ENCODE measurements around the gene OVCA2.
"Not testable (repeated sequence)": the region's sequence is repeated elsewhere in the genome, so short reads cannot be mapped to it uniquely, and the experiment has no call there.

OVCA2 gene

DNA sequence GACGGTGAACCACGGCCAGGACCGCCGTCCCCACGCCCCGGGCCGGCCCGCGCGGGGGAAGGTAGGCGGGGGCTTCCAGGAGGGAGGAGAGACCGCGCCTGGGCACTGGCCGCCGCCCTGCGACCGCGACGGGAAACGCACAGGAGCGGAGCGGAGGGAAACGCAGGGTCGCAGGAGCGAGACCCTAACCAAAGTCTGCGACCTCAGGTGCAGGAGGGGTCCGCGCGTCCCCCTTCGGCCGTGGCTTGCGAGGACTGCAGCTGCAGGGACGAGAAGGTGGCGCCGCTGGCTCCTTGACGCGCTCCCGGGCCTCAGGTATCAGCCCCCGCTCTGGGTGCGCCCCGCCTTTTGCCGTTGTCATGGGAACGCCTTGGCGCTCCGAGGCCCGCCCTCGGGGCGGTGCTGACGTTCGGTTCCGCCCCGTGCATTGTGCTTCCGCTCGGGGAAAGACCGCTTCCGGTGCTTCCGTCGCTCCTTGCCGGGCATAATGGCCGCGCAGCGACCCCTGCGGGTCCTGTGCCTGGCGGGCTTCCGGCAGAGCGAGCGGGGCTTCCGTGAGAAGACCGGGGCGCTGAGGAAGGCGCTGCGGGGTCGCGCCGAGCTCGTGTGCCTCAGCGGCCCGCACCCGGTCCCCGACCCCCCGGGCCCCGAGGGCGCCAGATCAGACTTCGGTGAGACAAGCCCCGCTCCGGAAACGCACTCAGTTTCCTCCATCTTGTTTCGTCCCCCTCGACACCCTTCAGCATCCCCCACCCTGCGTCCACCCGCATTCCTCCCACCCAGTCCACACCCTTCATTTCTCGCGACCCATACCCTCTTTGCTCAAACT, at the start of gene OVCA2:
Gene OVCA2 (plus strand): TSS at position 462 of the 829 bp plus-strand sequence. CDS start 26 bp downstream, at position 488.
- DNase-seq, result peak; percentile 99

DNA sequence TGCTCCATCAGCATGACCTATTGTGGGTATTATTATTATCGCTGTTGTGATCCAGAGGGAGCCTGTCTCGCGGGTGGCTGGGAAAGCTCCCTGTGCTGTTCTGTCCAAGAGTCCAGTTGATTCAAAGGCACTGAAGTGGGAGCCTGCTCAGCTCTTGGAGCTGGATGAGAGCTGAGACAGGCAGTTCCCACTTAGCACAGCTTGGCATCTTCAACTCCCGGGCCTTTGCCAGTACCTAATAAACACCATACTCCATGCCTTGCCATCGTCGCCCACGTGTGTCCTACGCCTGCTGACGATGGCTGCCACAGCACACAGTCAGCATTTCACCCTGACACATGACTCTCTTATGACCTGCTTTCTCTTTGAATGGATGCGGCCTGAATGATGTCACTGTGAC, 49.3 kb upstream of the OVCA2 start:
- DNase-seq, result no peak

DNA sequence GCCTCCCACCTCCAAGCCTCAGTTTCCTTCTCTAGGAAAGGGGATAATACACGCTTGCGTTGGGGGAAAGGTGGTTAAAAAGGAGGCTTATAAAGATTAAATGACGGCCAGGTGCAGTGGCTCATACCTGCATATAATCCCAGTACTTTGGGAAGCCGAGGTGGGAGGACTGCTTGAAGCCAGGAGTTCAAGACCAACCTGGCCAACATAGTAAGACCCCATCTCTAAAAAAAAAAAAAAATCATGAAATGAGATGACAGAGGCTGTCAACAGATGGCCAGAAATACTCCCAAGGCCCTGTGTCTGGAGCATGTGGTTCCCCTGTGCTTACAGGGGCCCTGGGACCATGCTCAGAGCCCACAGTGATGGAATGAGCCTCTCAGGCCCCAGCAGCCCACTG, 47.1 kb upstream of the OVCA2 start:
- no peak for DNase-seq

DNA sequence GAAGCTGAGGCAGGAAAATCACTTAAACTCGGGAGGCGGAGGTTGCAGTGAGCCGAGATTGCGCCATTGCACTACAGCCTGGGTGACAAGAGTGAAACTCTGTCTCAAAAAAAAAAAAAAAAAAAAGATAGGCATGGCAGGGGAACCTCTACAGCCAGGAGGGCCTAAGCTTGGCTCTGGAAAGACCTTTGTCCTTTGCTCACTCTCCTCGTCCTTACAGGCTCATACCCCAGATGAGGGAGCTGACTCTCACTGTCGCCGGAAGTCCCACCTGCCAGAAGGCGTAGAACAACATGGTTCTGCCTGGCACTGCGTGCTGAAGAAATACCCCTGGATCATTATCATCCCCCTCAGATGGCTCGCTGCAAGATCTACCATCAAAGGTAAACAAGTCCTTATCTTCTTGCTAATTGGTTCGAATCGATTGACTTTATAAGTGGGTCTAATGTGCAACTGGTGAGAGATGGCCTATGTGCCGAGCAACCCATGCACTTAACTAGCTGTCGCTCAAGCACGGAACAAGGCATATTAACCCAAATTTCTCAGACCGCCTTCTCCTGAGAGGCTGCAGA, 46.4 kb upstream of the OVCA2 start:
- no peak for DNase-seq

DNA sequence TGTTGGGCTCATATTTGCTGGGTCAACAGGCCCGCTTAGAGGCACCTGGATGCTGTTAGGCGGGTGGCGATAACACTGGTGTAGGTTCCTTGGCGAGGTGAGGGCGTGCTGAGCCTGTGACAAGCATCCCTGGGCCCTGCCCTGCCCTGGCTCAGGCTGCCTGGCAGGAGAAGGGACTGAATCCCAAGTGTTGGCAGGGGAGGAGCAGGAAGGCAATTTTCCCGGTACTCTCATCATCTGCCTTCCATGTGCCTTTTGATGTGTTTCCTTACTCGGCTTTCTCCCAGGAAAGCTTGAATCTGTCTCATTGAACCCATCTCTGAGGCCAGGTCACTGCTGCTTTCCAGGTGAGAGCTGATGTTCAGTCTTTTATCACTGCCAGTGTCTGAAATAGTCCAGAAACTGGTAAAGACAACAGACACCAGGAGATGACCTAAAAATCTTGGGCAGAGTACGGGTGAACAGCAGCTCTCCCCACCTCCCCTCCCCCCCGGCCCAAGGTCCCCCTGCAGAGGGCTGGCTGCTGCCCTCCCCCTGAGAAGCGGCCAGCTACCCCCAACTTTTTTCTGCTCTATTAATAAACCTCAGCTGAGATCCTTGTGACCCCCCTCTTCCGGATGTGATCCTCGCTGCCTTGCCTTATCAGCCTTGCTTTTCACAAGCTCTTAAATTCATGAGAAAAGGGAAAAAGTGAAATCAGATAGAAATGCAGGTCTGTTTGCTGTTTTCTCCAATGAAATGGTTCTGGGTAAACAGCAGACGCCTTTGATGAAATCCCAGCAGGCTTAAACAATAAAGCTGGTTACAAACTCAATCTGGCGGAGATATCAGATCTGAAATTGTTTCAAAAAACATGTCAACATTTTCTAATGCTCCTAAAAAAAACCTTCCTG, 45.7 kb upstream of the OVCA2 start:
- no peak for DNase-seq

DNA sequence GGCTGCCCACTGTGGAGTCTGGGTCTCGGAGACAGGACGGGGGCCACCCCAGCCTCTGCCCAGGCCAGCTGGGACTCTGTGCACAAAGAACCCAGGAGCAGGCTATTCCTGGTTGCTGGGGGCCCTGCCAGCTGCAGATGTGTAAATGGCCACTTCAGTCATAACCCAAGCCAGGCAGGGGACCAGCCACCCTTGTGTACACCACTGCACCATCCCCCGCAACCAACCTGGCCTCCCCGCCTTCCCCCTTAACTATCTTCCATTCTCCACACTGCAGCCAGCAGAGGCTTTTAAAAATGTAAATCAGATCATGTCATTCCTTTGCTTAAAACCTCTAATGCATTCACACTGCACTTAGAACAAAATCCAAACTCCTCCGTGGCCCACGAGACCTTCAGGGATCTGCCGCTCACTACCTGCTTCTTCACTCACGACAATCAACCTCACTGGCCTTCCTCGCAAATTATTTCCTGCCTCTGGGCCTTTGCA, 45.0 kb upstream of the OVCA2 start:
- DNase-seq, result peak; percentile 60

DNA sequence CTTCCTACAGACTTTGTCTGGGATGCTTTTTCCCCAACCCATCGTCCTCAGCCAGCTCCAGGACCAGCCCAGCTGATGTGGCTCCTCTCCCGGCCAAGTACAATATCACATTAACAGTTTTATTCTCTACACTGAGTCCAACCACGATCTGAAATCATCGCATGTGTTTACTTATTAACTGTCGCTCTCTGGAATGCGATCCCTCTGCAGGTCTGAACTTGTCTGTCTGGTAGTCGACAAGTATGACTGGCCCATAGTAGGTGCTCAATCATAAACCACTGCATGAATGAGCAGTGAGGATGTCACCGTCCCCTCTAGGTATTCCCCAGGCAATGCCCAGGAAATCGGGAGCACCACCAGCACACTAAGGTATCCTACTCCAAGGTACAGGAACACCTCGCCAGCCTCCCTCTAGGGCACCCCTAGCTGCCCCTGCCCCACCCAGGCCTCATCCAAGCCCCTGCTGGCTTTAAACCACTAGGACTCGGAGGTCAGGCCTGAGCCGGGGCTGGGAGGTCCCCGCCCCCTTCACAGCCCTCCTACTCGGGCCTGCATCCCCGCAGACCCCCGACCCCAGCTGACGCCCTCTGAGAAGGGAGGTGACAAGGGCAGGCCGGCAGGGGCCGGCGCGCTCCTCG, 44.4 kb upstream of the OVCA2 start:
- DNase-seq, result peak; percentile 81

DNA sequence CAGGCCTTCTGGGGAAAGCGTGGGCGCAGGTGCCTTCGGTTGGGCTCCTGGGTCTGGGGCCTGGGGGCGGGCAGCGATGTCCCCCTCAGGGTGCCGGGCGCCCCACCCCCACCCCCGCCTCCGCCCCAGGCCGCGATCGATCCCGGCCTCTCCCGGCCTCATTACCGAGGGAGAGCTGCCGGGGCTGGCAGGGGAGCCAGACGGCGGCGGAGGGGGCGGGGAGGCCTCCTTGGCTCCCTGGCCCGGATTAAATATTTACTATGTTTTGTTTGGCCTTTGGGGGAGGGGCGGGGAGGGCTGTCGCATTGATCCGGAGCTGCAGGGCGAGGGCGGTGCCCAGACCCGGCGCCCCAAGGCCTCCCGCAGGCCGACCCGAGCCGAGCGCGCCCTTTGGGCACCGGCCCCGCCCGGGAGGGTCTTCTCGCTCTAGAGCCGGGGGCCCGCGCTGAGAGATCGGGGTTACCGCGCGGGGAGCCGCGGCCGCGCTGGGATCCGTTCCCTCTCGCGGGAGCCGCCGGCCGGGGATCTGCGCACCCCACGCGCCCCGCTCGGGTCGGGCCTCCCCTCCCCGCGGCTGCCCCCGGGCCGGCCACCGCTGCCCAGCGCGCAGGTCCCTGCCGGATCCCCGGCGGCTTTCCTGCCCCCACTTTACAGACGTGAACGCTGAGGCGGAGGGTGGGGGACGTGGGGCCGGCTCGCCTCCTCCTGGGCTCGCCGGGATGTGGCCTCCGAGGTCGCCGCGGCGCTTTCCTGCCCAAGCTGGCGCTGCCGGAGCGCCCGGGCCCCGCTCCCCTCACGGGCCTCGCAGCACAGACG, 43.7 kb upstream of the OVCA2 start:
- peak; percentile 97 for DNase-seq

DNA sequence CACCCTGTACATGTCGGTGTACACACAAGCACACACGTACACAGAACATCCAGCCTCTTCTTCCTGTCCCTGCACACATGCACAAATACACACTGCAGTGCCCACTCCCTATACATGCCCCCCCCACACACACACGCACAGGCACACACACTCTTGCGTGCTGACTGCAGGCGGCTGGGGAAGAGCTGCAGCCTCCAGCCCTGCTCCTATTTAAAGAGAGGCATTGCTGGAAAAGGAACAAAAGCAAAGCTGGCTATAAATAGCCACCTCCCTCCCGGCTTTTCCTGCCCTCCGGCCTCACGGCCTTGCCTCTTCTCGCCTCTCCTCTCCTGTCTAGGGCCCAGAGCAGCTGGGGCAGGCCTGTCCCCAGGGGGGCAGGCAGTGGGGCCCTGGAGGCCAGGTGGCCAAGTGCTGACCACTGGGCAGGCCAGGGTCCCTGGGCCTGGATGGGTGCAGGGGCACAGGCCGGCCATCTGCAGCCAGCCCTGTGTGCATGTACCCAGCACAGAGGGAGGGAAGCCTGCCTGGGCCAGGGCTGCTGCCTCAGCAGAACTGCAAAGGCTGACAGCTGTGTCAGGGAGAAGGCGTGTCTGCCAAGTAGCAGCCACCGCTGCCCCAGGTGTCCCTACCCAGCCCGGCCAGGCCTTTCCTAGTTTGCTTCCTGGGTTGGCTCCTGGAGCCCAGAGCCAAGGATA, 42.1 kb upstream of the OVCA2 start:
- peak; percentile 88 for DNase-seq

DNA sequence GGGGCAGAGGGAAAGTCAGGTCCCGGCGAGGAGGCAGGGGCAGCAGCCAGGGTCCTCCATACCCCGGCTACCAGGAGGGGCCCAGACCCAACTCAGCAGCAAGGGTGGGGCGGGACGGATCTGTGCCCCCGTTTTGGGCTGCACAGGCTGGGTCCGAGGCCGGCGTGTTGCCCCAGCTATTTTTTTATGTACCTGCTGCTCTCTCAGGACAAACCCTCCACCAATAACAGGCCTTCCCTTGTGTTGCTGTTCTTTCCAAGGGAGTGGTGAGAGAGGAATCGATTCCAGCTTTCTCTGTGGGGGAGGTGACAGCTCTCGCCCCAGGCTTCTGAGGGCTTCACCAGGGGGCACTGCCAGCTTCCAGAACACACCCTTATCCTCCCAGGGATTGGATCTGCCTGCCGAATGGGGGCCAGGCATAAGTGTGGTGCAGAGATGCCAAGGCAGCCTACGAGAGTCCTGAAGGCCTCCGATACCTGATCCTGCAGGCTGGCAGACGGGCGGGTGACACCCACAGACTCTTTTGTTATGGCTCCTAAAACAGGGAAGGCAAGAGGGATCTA, 39.0 kb upstream of the OVCA2 start:
- DNase-seq, result no peak

DNA sequence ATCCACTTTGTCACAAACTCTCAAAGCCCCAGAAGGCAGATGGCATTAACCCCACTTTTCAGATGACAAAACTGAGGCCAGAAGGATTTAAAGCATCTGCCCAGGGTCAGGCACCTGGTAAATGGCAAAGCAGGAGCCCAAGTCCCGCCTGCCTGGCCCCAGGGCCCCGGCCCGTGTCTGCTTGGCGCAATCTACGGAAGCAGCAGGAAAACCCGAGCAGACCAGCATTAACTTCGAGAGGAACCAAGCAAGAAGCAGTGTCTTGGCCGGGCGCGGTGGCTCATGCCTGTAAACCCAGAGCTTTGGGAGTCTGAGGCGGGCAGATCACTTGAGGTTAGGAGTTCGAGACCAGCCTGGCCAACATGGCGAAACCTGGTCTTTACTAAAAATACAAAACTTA, 38.3 kb upstream of the OVCA2 start:
- no peak for DNase-seq

DNA sequence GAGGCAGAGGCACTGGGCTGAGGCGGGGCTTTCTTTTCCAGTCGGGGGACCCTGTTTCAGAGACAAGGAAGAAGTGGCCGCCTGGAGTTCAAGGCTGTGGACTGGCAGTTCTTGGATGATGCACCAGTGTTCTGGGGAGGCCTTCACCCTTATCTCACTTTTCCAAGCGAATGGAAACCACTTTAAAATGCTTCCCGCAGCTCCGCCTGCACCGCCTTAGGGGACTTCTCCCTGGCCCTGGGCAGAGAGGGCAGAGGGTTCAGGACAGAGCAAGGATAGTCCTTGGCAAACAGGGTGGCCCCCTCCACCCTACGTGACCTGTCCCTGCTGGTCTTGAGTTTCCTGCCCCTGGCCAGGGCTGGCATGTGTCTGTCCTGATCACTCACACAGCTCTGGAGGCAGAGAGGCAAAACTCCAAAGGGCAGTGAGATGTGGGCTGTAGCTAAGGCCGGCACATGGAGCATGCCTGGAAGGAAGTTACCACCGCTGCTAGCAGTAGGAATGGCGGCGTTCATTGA, 37.3 kb upstream of the OVCA2 start:
- DNase-seq, result no peak

DNA sequence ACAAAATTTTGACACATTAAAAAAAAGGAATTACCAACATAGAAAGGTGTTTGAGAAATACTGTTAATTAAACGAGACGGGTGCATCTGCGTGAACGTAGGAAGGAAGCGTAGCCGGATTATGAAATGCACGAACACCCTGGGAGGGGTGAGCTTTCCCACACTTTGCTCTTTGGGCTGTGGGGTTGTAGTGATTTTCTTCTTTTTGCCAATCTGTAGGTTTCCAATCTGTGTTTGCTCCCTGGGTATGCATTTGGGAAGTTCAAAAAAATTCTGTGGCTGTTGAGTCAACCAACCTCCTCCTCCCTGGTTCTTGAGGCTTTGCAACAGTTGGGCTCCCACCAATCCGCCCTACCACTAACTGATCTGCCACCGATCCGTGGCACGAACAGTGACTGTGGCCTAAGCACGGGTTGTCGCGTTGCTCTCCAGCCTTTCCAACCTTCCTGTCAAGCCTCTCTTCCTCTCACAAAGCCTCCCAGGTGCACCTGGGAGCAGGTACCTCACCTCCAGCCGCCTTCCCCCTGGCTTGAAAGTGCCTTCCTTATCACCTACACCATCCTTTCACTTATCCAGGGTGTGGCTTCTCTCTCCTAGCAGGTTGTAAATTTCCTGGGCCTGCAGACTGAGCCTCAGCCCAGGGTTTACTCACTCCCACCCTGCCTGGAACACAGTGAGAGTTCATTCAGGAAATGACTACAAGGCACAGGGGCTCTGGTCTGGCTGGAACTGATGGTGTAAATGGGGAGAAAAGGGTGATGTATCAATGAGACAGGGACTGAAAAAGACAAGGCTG, 33.3 kb upstream of the OVCA2 start:
- no peak for DNase-seq

DNA sequence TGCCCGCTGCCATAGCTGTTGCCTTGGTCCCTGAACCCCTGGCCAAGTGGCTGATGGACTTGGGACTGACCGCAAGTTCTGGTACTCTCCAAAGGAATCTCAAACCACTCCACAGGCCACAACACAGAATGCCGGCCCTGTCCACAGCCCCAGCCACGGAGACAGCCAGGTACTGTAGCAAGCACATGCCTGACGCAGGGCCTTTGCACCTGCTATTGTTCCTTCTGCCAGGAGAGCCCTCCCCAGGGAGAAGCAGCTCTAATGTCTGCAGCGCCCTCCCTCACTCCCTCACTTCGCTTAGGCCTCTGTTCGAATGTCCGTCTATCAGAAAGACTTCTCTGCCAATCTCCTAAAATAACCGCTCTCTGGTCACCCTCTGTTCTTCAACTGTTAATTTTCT, 32.1 kb upstream of the OVCA2 start:
- no peak for DNase-seq

DNA sequence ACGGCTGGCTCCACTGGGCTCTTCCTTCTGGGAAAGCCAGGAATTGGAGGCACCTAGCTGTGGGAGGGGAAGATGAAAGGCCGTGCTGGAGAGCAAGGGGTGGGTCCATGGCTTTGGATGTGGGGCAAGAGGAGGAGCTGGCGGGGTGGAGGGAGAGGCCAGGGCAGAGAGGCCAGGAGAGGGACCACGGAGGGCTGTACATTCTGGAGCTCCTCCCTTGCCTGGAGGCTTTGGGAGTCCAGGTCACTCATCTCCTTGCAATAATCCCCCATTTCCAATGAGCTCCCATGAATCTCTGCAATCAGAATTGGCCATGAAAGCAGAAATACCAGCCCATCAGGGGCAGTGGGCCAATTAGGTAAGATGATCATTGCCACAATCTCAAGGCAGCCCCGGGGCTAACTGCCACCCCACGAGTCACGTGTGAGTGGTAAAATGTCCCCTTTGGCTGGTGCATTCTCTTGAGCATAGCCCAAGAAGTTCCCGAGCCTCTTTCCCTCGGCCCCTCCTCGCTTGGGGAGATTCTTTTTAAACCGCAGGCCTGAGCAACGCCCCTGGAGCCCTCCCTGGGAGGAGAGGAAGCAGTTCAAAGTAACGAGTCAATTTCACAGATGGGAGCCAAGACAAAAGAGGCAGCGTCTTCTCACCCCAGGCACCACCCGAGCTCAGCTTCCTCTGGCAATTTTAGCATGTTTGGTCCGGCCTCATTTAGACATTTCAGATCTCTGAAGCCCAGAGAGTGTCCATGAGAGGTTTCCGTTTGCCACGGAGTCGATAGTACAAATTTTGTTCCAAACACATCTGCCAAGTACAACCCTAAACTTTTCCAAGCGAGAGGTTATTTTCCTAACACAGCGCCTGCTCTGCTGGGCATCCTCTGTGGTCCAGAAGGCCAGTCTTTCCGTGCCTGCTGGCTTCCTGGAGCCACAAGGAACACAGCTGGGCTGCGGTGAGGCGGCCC, 30.1 kb upstream of the OVCA2 start:
- no peak for DNase-seq

DNA sequence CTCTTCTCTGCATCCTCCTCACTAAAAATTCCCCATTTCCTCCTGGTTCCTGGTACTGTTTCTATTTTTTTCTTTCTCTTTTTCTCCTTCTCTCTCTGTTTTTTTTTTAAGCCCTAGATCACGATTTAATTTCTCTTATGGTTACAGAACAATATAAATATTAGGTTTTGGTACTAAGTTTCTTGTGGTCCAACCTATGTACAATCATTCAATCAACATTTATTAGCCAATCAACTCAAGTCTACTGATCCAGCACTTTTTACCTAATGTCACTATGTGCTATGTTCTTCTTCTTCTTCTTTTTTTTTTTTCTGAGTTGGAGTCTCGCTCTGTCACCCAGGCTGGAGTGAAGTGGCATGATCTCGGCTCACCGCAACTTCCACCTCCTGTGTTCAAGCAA, 29.3 kb upstream of the OVCA2 start:
- no peak for DNase-seq

DNA sequence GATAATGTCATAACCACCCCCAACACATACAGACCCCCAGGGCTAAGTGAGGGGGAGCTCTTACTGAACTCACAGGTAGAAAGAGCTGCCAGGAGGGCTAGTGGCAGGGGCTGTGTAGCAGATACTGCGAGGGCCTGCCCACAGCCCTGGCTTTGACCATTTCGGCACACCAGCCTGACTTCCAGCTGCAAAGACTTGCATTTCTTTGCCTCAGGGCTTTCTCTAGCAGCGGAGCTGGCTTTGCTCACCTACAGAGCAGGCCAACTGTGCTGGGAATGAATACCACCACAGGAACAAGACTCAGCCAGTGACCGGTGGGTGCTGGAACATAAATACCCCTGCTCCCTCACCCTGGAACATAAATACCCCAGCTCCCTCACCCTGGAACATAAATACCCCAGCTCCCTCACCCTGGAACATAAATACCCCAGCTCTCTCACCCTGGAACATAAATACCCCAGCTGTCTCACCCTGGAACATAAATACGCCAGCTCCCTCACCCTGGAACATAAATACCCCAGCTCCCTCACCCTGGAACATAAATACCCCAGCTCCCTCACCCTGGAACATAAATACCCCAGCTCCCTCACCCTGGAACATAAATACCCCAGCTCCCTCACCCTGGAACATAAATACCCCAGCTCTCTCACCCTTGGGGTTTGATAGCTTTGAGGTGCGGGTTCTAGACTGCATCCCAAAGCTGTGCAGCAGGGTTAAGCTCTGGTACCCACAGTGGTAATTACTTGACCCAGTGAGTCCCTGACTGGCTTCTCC, 28.4 kb upstream of the OVCA2 start:
- not testable (repeated sequence) for DNase-seq

DNA sequence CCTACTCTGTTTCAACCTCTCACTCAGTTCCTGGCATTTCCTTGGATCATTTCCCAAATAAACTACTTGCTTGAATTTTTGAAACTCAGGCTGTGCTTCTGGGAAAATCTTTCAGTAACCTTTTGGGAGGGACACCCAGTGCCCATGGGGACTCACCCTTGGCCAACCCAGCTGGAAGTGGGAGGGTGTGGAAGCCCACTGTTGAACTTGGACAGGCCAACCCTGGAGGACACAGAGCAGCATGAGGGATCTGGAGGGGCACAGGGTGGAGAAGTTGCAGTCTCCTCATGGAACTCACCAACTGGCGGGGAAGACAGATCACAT, 27.9 kb upstream of the OVCA2 start:
- DNase-seq, result no peak

All from NCI-H82 (cell line).